ENCODE results near the gene PPID.
"Not testable (repeated sequence)": the region's sequence is repeated elsewhere in the genome, so short reads cannot be mapped to it uniquely, and the experiment has no call there.

DNA sequence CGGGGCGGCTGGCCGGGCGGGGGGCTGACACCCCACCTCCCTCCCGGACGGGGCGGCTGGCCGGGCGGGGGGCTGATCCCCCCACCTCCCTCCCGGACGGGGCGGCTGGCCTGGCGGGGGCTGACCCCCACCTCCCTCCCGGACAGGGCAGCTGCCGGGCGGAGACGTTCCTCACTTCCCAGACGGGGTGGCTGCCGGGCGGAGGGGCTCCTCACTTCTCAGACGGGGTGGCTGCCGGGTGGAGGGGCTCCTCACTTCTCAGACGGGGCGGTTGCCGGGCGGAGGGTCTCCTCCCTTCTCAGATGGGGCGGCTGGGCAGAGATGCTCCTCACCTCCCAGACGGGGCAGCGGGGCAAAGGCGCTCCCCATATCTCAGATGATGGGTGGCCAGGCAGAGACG is 23.3 kb upstream of the PPID start:
- TF ChIP-seq CTCF (IDR thresholded peaks at IDR 0.05); SIN3A (IDR thresholded peaks at IDR 0.05; ENCODE audit: borderline replicate concordance, insufficient read depth, low read depth, low read length): not testable (repeated sequence)
- TF ChIP-seq, protein P1, sequence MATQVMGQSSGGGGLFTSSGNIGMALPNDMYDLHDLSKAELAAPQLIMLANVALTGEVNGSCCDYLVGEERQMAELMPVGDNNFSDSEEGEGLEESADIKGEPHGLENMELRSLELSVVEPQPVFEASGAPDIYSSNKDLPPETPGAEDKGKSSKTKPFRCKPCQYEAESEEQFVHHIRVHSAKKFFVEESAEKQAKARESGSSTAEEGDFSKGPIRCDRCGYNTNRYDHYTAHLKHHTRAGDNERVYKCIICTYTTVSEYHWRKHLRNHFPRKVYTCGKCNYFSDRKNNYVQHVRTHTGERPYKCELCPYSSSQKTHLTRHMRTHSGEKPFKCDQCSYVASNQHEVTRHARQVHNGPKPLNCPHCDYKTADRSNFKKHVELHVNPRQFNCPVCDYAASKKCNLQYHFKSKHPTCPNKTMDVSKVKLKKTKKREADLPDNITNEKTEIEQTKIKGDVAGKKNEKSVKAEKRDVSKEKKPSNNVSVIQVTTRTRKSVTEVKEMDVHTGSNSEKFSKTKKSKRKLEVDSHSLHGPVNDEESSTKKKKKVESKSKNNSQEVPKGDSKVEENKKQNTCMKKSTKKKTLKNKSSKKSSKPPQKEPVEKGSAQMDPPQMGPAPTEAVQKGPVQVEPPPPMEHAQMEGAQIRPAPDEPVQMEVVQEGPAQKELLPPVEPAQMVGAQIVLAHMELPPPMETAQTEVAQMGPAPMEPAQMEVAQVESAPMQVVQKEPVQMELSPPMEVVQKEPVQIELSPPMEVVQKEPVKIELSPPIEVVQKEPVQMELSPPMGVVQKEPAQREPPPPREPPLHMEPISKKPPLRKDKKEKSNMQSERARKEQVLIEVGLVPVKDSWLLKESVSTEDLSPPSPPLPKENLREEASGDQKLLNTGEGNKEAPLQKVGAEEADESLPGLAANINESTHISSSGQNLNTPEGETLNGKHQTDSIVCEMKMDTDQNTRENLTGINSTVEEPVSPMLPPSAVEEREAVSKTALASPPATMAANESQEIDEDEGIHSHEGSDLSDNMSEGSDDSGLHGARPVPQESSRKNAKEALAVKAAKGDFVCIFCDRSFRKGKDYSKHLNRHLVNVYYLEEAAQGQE (IDR thresholded peaks at IDR 0.05; ENCODE audit: insufficient read depth in 1 of 2, low read depth in 2 of 2, low read length in 1 of 2): not testable (repeated sequence)

Measured in Panc1 (cell line).